H1 (cell line): ENCODE measurements around the gene PLXNB2. TPM values are rescaled to one million over a fixed set of nuclear protein-coding genes. Genes with fewer than 3 reads are reported as not detected.

Experiments used
- CTCF ChIA-PET: fragments of 300-600 bp; sonication (Branson Sonifier 250); formaldehyde crosslinking; loops from one replicate; lab custom pipeline; 2021; ENCODE audit not compliant: partially characterized antibody; lab: Charles Lee
- POLR2A ChIA-PET: fragments of 300-600 bp; sonication (Branson Sonifier 250); formaldehyde crosslinking; loops from one replicate; lab custom pipeline; 2021; ENCODE audit warnings: inconsistent platforms; ENCODE audit not compliant: partially characterized antibody; lab: Charles Lee
- DNase-seq, 2 experiments: peaks; one replicate each; pipeline versions ENCODE4 v3.0.0 to v3.0.0-alpha.2; 2010 to 2022; ENCODE audit warnings: low spot score in 2 of 2, low read depth in 1 of 2, mixed read lengths in 1 of 2
- FAIRE-seq: peaks from 2 replicates; lab custom pipeline; 2011; peaks lifted over from hg19 to GRCh38; lab: Jason Lieb, UNC
- H2AFZ ChIP-seq: 2 replicates; pipeline ENCODE4 v1.8.1; 2012; ENCODE audit warnings: low read length, inconsistent platforms
- H2AK5ac ChIP-seq: 2 replicates; pipeline ENCODE4 v1.6.1; 2013; ENCODE audit warnings: low read depth, low read length
- H2BK120ac ChIP-seq: replicated peaks from 2 replicates; pipeline ENCODE3; 2013; ENCODE audit warnings: low read depth, low read length, inconsistent platforms
- H2BK12ac ChIP-seq: 2 replicates; pipeline ENCODE4 v1.6.1; 2013; ENCODE audit warnings: low read depth, low read length
- H2BK15ac ChIP-seq: 2 replicates; pipeline ENCODE4 v1.6.1; 2013; ENCODE audit warnings: low read length
- H2BK20ac ChIP-seq: 2 replicates; pipeline ENCODE4 v1.6.1; 2013; ENCODE audit warnings: low read length
- H2BK5ac ChIP-seq: 2 replicates; pipeline ENCODE4 v1.6.1; 2013; ENCODE audit warnings: low read depth, low read length
- H3K14ac ChIP-seq: 2 replicates; pipeline ENCODE4 v1.6.1; 2013; ENCODE audit warnings: inconsistent platforms; ENCODE audit not compliant: insufficient read length
- H3K18ac ChIP-seq: 2 replicates; pipeline ENCODE4 v1.6.1; 2013; ENCODE audit warnings: low read length; ENCODE audit errors: extremely low read depth
- H3K23ac ChIP-seq: 2 replicates; pipeline ENCODE4 v1.6.1; 2013; ENCODE audit warnings: inconsistent platforms; ENCODE audit not compliant: insufficient read length
- H3K23me2 ChIP-seq: 2 replicates; pipeline ENCODE4 v1.6.1; 2013; ENCODE audit warnings: low read depth, low read length
- H3K27ac ChIP-seq: 2 replicates; pipeline ENCODE4 v1.6.1; 2011; ENCODE audit warnings: low read depth, low read length, inconsistent platforms
- H3K27me3 ChIP-seq, 4 experiments: replicated peaks in 1 of 4; 1 replicate in 1 of 4; 2 replicates in 3 of 4; pipeline versions ENCODE4 v1.6.1 to v1.8.1; 2011 to 2013; ENCODE audit warnings: low read length in 3 of 4, mild to moderate bottlenecking in 3 of 4, inconsistent platforms in 2 of 4, mixed read lengths in 2 of 4, moderate library complexity in 1 of 4; ENCODE audit not compliant: control insufficient read depth in 3 of 4, insufficient read depth in 3 of 4; ENCODE audit errors: extremely low read depth in 1 of 4
- H3K36me3 ChIP-seq, 4 experiments: 2 replicates each; pipeline versions ENCODE4 v1.6.1 to v1.8.1; 2011 to 2013; ENCODE audit warnings: mild to moderate bottlenecking in 4 of 4, low read length in 3 of 4, moderate library complexity in 2 of 4, control low read depth in 1 of 4, inconsistent platforms in 1 of 4; ENCODE audit not compliant: insufficient read depth in 4 of 4, control insufficient read depth in 2 of 4
- H3K4ac ChIP-seq: replicated peaks from 2 replicates; pipeline ENCODE3; 2013; ENCODE audit warnings: low read length, low read depth, mixed read lengths, inconsistent platforms; ENCODE audit not compliant: insufficient read length
- H3K4me1 ChIP-seq, 4 experiments: replicated peaks in 1 of 4; 1 replicate in 1 of 4; 2 replicates in 3 of 4; pipeline versions ENCODE4 v1.6.1 to v1.8.1; 2011 to 2013; ENCODE audit warnings: low read length in 3 of 4, inconsistent platforms in 2 of 4, mixed read lengths in 1 of 4; ENCODE audit not compliant: insufficient read depth in 4 of 4, control insufficient read depth in 3 of 4
- H3K4me2 ChIP-seq, 2 experiments: 2 replicates each; pipeline versions ENCODE4 v1.6.1 to v1.8.1; 2011 to 2013; ENCODE audit warnings: low read depth in 2 of 2, low read length in 2 of 2, control low read depth in 1 of 2, inconsistent platforms in 1 of 2, mild to moderate bottlenecking in 1 of 2; ENCODE audit not compliant: insufficient read depth in 1 of 2
- H3K4me3 ChIP-seq, 4 experiments: fragments of 200-600, 300-600 bp in 1 of 4; sonication (generic), shearing (Covaris generic), sonication (Bioruptor Twin) in 1 of 4; 2 replicates each; pipeline versions ENCODE4 v1.5.1 to v1.8.1; 2011 to 2016; ENCODE audit warnings: low read length in 4 of 4, low read depth in 3 of 4, control low read depth in 2 of 4, inconsistent platforms in 2 of 4, mild to moderate bottlenecking in 2 of 4, mixed read lengths in 1 of 4, moderate library complexity in 1 of 4; ENCODE audit not compliant: insufficient read depth in 2 of 4; ENCODE audit errors: extremely low read depth in 1 of 4
- H3K56ac ChIP-seq: replicated peaks from 2 replicates; pipeline ENCODE3; 2013; ENCODE audit warnings: low read depth, mild to moderate bottlenecking, mixed read lengths, low read length, inconsistent platforms; ENCODE audit not compliant: insufficient read length
- H3K79me1 ChIP-seq: 2 replicates; pipeline ENCODE4 v1.6.1; 2013; ENCODE audit warnings: low read depth, low read length, control low read depth
- H3K79me2 ChIP-seq, 2 experiments: 2 replicates each; pipeline versions ENCODE4 v1.6.1 to v1.8.1; 2012 to 2013; ENCODE audit warnings: low read length in 2 of 2, mild to moderate bottlenecking in 2 of 2, inconsistent platforms in 1 of 2; ENCODE audit not compliant: insufficient read depth in 2 of 2, control insufficient read depth in 1 of 2
- H3K9ac ChIP-seq, 4 experiments: replicated peaks in 1 of 4; 1 replicate in 1 of 4; 2 replicates in 3 of 4; pipeline versions ENCODE4 v1.6.1 to v1.8.1; 2011 to 2013; ENCODE audit warnings: low read depth in 3 of 4, low read length in 3 of 4, control low read depth in 2 of 4, mild to moderate bottlenecking in 2 of 4, moderate library complexity in 2 of 4, inconsistent platforms in 1 of 4; ENCODE audit errors: extremely low read depth in 1 of 4
- H3K9me3 ChIP-seq, 2 experiments: 2 replicates each; pipeline versions ENCODE4 v1.6.1 to v1.8.1; 2012 to 2013; ENCODE audit warnings: mild to moderate bottlenecking in 2 of 2, moderate library complexity in 2 of 2, control low read depth in 1 of 2, inconsistent platforms in 1 of 2, low read depth in 1 of 2, low read length in 1 of 2, mixed read lengths in 1 of 2; ENCODE audit not compliant: insufficient read depth in 2 of 2
- H4K20me1 ChIP-seq, 2 experiments: replicated peaks in 1 of 2; 2 replicates each; pipeline versions ENCODE3 to v1.8.1; 2011 to 2013; ENCODE audit warnings: inconsistent platforms in 2 of 2, low read length in 2 of 2, mild to moderate bottlenecking in 1 of 2; ENCODE audit not compliant: insufficient read depth in 2 of 2, control insufficient read depth in 1 of 2
- H4K5ac ChIP-seq: 2 replicates; pipeline ENCODE4 v1.6.1; 2013; ENCODE audit warnings: low read length, low read depth, mixed read lengths, inconsistent platforms; ENCODE audit not compliant: insufficient read length
- H4K8ac ChIP-seq: 2 replicates; pipeline ENCODE4 v1.8.0; 2013; ENCODE audit warnings: mild to moderate bottlenecking, moderate library complexity, low read length, inconsistent platforms; ENCODE audit not compliant: insufficient read depth; ENCODE audit errors: extremely low read depth
- H4K91ac ChIP-seq: replicated peaks from 2 replicates; pipeline ENCODE3; 2013; ENCODE audit warnings: low read length, mixed read lengths, inconsistent platforms; ENCODE audit not compliant: insufficient read length
- CHD2 ChIP-seq: IDR thresholded peaks from 2 replicates; pipeline ENCODE4 v1.6.1; 2012; ENCODE audit warnings: low read length, improper control_type of control experiment
- FOSL1 ChIP-seq: IDR thresholded peaks from 2 replicates; pipeline ENCODE4 v1.6.1; 2011; ENCODE audit warnings: mild to moderate bottlenecking, low read depth, low read length, moderate library complexity; ENCODE audit not compliant: insufficient read depth
- HDAC2 ChIP-seq, 2 experiments: fragments of 300-600 bp in 1 of 2; sonication (generic) in 1 of 2; IDR thresholded peaks; 2 replicates each; pipeline ENCODE4 v1.6.1; 2011 to 2012; ENCODE audit warnings: low read depth in 2 of 2, low read length in 2 of 2, mild to moderate bottlenecking in 2 of 2, moderate library complexity in 2 of 2, borderline replicate concordance in 1 of 2, inconsistent platforms in 1 of 2
- JUND ChIP-seq: IDR thresholded peaks from 2 replicates; pipeline ENCODE4 v1.6.1; 2011; ENCODE audit warnings: mild to moderate bottlenecking, improper control_type of control experiment, low read length
- KDM5A ChIP-seq: fragments of 200-600 bp; IDR thresholded peaks from 2 replicates; pipeline ENCODE4 v1.7.1; 2012; ENCODE audit warnings: mild to moderate bottlenecking, low read length, inconsistent platforms, mixed read lengths
- POLR2A ChIP-seq, 2 experiments: IDR thresholded peaks; 1 replicate in 1 of 2; 2 replicates in 1 of 2; pipeline ENCODE4 v1.6.1; 2011; ENCODE audit warnings: low read depth in 2 of 2, low read length in 2 of 2, mild to moderate bottlenecking in 2 of 2; ENCODE audit errors: control extremely low read depth in 1 of 2
- POLR2AphosphoS5 ChIP-seq: IDR thresholded peaks from 2 replicates; pipeline ENCODE4 v1.6.1; 2011; ENCODE audit warnings: low read depth, low read length
- RFX5 ChIP-seq: IDR thresholded peaks from 2 replicates; pipeline ENCODE4 v1.6.1; 2011; ENCODE audit warnings: low read depth, low read length, improper control_type of control experiment, borderline replicate concordance
- SRF ChIP-seq: IDR thresholded peaks from 2 replicates; pipeline ENCODE4 v1.6.1; 2011; ENCODE audit warnings: mild to moderate bottlenecking, low read depth, low read length, moderate library complexity
- TAF1 ChIP-seq: IDR thresholded peaks from 2 replicates; pipeline ENCODE4 v1.6.1; 2011; ENCODE audit warnings: mild to moderate bottlenecking, low read depth, low read length
- WGBS, 2 experiments: shearing (Covaris generic) in 1 of 2; methylation state at CpG; one replicate each; pipeline versions ENCODE4 v1.1.6 to v1.1.7; 2013 to 2015; ENCODE audit warnings: low lambda C conversion rate in 2 of 2, mixed read lengths in 2 of 2, inconsistent platforms in 1 of 2, low coverage in 1 of 2, missing lambda C conversion rate in 1 of 2; ENCODE audit not compliant: insufficient replicate concordance in 2 of 2, insufficient coverage in 1 of 2, insufficient read length in 1 of 2; ENCODE audit errors: extremely low coverage in 1 of 2, missing lambda C conversion rate in 1 of 2; 5-methylcytosine and 5-hydroxymethylcytosine counted together
- polyA plus RNA-seq, 7 experiments: library from polyadenylated mRNA; depleted of rRNA in 3 of 7; stranded (reverse) in 5 of 7; unstranded in 2 of 7; fragments of >200 nt in 5 of 7; fragments of 200-250 nt in 2 of 7; gene quantifications; 1 replicate in 5 of 7; 2 replicates in 1 of 7; 4 replicates in 1 of 7; pipeline versions ENCODE4 v1.2.1 to v1.2.3, GENCODE V29; 2011 to 2013; ENCODE audit warnings: missing spikeins in 2 of 7, mixed read lengths in 2 of 7
- total RNA-seq: library from RNA; stranded (reverse); fragmentation: NEBNext Ultra II Directional; extraction: Animal tissue kit (Norgen Biotek cat#: 25700); gene quantifications from 2 replicates; pipeline ENCODE4 v1.2.1, GENCODE V29; 2021

PLXNB2 gene
- total and polyA plus RNA-seq, 2 of the 8 experiments (the other 6 are each of a cell fraction or from before 2014, with no cell fraction given) = 58.3 to 92.8 TPM

DNA sequence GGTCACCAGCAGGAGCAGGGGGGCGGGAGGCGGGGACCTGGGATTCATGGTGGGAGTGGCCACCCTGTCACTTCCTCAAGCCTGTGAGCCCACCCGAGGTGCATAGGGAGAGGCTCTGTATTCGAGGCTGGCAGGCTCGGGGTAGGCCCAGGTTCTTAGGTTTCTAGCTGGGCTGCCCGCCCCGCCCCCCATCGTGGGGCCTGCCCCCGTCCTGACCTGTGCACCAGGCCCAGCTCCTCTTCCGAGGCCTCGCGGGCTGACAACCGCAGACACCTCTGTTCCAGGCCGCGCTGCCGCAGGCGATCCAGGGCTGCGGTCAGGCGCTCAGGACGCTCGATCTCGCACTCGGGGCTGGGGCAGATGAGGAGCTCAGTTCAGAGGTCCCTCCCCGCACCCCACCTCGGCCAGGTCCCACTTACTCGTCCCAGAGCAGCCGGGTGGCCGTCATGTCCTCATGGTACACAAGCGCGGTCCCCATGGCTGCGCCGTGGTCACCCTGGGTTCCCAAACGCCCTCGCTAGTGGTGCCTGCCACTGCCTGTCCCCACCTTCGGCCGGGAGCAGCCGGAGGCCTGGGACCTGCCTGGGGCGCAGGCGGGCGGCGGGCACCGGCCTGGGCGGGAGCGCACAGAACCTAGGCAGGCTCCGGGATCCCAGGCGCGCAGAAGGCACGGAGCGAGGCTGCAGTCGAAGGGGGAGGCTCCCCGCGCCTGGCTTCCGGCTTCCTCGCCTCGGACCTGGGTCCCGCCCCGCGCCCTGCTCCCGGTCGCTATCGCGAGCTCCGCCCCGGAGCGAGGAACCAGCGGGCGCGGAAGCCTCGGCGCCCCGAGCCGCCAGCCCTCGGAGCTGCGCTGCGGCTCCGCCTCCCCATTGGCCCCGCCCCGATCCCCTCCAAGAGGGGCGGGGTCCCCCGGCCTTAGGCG, 56.6 kb downstream of the PLXNB2 start, which contains the start of gene HDAC10:
TSS of gene HDAC10 (minus strand) at position 711 of the 922 bp plus-strand sequence. CDS start at position 478, 233 bp downstream.
- Histone ChIP-seq H4K8ac (peak within 1 kb of the TSS; percentile 88), H3K23me2 (peaks cover 12% of the 10 kb centered on the region), H3K18ac (peak within 1 kb of the TSS; percentile 71), H2BK120ac (no peak within 1 kb of the TSS), H3K27me3 (no peaks in the 10 kb centered on the region), H3K23ac (no peak within 1 kb of the TSS), H2BK5ac (peak within 1 kb of the TSS; percentile 35; the same call in 1 of the 2 replicates), H3K56ac (peak within 1 kb of the TSS; percentile 16), H2AFZ (no peak within 1 kb of the TSS; the same call in 1 of the 2 replicates), H4K91ac (peak within 1 kb of the TSS; percentile 40), H3K4me3 (peak within 1 kb of the TSS; percentile 54 to 80 (median 72)), H3K9me3 (no peaks in the 10 kb centered on the region), H3K4me2 (peak within 1 kb of the TSS; percentile 68 to 99), H4K20me1 (peaks cover 0 to 16% of the 10 kb centered on the region in 2 experiments), H4K5ac (peak within 1 kb of the TSS; percentile 88), H3K79me2 (0 out of 4 replicates have a peak, but pooled peaks cover 0 to 3% of the 10 kb centered on the region in 2 experiments), H2AK5ac (no peak within 1 kb of the TSS; the same call in 1 of the 2 replicates), H3K36me3 (no peaks in the 10 kb centered on the region), H2BK12ac (peak within 1 kb of the TSS; percentile 68; the same call in 1 of the 2 replicates), H3K27ac (no peak within 1 kb of the TSS), H2BK20ac (no peak within 1 kb of the TSS), H3K4me1 (peaks cover 0 to 16% (median 11%) of the 10 kb centered on the region in 4 experiments; a peak in 6 of 7 replicates), H3K14ac (no peak within 1 kb of the TSS), H2BK15ac (peak within 1 kb of the TSS; percentile 81; the same call in 1 of the 2 replicates), H3K9ac (peak within 1 kb of the TSS; percentile 43 to 73 (median 64); a peak in 6 of 7 replicates), H3K4ac (peak within 1 kb of the TSS; percentile 98), H3K79me1 (peaks cover 6% of the 10 kb centered on the region; the same call in 1 of the 2 replicates)
- CTCF ChIA-PET = interaction anchor here (0.6 to 3.7 kb wide), 22 partner anchors 9 to 485 kb away, joined by 3 to 30 read pairs (median 4); partner anchors contain the start of gene MAPK12
- WGBS, 2 experiments = 4% methylated on average over 44 of the region's 81 CpGs; no CpG with 5 or more reads in 1 of the 2 experiments
- FAIRE-seq (no peak), DNase-seq (peak in 1 of 2 experiments; percentile 92)
- POLR2A ChIA-PET = interaction anchor here (0.7 to 1.9 kb wide), 14 partner anchors 8 to 50 kb away, joined by 3 to 5 read pairs (median 4); partner anchors contain the start of gene MAPK12
- TF ChIP-seq RFX5 = no peak
- no peak for TF ChIP-seq JUND
- peak in 1 of 2 experiments; percentile 44; a peak in 2 of 3 replicates for TF ChIP-seq POLR2A (IDR thresholded peaks at IDR 0.05; ENCODE audit: control extremely low read depth in 1 of 2, low read depth in 2 of 2, low read length in 2 of 2)
- TF ChIP-seq TAF1 = 0 out of 2 replicates have a peak, but pooled peaks have one; percentile 20
- peak; percentile 89 for TF ChIP-seq CHD2
- peak; percentile 44; the same call in 1 of the 2 replicates for TF ChIP-seq POLR2AphosphoS5
- TF ChIP-seq KDM5A = no peak
- TF ChIP-seq FOSL1 = no peak
- no peak for TF ChIP-seq SRF
- TF ChIP-seq HDAC2 (IDR thresholded peaks at IDR 0.05; ENCODE audit: borderline replicate concordance in 1 of 2, low read depth in 2 of 2, low read length in 2 of 2) = 0 out of 4 replicates have a peak, but pooled peaks of 1 of the 2 experiments have one; percentile 45
